ENCODE results near the gene POLDIP3. TPM values are rescaled to one million over a fixed set of nuclear protein-coding genes. Genes with fewer than 3 reads are reported as not detected.
A peak's percentile ranks its signal among the peaks of the same experiment; 100 is the strongest.
"Not testable (repeated sequence)": the region's sequence is repeated elsewhere in the genome, so short reads cannot be mapped to it uniquely, and the experiment has no call there.

The POLDIP3 gene
- total RNA-seq, 1 donor from 2014 or later = 35.2 TPM

DNA sequence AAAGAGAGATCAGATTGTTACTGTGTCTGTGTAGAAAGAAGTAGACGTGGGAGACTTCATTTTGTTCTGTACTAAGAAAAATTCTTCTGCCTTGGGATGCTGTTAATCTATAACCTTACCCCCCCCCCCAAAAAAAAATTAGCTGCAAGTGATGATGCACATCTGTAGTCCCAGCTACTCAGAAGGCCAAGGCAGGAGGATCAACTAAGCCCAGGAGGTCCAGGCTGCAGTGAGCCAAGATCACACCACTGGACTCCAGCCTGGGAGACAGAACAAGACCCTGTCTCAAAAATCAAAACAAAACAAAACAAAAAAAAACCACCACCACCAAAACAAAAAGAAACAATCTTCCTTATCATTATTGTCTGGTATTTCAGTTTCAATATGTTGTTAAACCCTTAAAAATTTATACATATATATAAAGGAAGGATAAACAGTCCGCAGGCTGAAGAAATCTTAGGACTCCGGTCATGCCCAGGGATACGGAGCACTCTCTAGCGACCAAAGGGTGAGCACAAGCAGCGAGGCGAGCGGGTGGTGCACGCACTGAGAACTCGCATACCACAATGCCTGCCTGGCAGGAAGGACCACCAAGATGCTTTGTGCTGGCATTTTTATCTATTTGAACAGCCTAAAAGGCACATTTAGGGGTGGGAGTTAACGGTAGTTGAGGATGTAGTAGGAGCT is 6.4 kb downstream of the POLDIP3 start:
- no peak for DNase-seq
- Histone ChIP-seq H3K36me3 (no peaks in the 10 kb centered on the region), H3K4me1 (peaks cover 86% of the 10 kb centered on the region), H3K9me3 (replicated peaks) (no peaks in the 10 kb centered on the region), H3K27me3 (ENCODE audit: low read depth) (no peaks in the 10 kb centered on the region), H3K27ac (replicated peaks) (peak overlapping the region; percentile 57), H3K4me3 (peak overlapping the region; percentile 14)
- TF ChIP-seq, protein P1, sequence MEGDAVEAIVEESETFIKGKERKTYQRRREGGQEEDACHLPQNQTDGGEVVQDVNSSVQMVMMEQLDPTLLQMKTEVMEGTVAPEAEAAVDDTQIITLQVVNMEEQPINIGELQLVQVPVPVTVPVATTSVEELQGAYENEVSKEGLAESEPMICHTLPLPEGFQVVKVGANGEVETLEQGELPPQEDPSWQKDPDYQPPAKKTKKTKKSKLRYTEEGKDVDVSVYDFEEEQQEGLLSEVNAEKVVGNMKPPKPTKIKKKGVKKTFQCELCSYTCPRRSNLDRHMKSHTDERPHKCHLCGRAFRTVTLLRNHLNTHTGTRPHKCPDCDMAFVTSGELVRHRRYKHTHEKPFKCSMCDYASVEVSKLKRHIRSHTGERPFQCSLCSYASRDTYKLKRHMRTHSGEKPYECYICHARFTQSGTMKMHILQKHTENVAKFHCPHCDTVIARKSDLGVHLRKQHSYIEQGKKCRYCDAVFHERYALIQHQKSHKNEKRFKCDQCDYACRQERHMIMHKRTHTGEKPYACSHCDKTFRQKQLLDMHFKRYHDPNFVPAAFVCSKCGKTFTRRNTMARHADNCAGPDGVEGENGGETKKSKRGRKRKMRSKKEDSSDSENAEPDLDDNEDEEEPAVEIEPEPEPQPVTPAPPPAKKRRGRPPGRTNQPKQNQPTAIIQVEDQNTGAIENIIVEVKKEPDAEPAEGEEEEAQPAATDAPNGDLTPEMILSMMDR (IDR thresholded peaks at IDR 0.05; ENCODE audit: borderline replicate concordance) = no peak
- intact Hi-C loops (cut with micrococcal nuclease) = no loop called here

DNA sequence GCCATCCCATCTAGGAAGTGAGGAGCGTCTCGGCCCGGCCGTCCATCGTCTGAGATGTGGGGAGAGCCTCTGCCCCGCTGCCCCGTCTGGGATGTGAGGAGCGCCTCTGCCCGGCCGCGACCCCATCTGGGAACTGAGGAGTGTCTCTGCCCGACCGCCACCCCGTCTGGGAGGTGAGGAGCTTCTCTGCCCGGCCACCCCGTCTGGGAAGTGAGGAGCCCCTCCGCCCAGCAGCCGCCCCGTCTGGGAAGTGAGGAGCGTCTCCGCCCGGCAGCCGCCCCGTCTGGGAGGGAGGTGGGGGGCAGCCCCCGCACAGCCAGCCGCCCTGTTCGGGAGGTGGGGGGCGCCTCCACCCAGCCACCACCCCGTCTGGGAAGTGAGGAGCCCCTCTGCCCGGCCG is 7.0 kb downstream of the POLDIP3 start:
- intact Hi-C loops (cut with micrococcal nuclease); H3K9me3 ChIP-seq (replicated peaks); DNase-seq; H3K27ac ChIP-seq (replicated peaks); H3K4me3 ChIP-seq; H3K36me3 ChIP-seq; H3K27me3 ChIP-seq (ENCODE audit: low read depth): not testable (repeated sequence)
- H3K4me1 ChIP-seq = peaks cover 80% of the 10 kb centered on the region

DNA sequence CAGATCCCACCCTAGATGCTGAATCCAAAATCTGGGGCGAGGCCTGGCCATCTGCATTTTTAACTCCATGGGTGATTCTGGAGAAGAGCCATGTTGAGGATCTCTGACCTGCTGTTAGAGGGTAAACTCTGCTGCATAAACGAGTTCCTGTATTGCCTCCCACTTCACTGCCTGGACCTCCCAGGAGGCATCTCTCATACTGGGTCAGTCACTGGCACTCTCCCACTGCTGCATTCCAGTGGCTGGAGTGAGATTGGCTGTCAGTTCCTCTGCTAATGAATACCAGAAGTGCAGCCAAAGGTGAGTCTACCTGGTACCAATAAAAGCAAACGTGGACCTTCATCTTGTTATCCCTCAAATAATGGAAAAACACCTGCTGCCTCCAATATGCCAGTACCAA is 10.3 kb downstream of the POLDIP3 start:
- peaks cover 34% of the 10 kb centered on the region for H3K36me3 ChIP-seq
- no peaks in the 10 kb centered on the region for H3K9me3 ChIP-seq (replicated peaks)
- intact Hi-C loops (cut with micrococcal nuclease) = no loop called here
- no peak overlapping the region for H3K4me3 ChIP-seq
- no peaks in the 10 kb centered on the region for H3K27me3 ChIP-seq (ENCODE audit: low read depth)
- TF ChIP-seq, protein P1 (IDR thresholded peaks at IDR 0.05; ENCODE audit: borderline replicate concordance) = no peak
- H3K4me1 ChIP-seq = peaks cover 47% of the 10 kb centered on the region
- peak overlapping the region; percentile 33 for H3K27ac ChIP-seq (replicated peaks)
- DNase-seq = no peak

DNA sequence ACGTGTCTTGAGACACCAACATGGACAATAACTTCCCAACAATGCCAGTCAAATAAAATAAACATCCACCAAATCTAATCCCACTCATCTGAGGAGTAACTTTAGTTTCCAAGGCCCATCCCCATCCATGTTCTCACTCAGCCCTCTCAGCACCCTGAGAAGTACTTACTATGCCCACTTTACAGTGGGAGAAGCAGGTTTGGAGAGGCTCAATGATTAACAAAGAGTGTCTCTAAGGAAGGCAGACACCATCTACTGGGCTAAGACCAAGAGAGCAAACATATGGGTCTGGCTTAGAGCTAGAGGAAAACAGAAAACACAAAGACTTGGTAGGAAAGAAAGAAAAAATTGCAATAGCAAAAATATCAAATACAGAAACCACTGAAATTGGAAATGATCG is 11.3 kb downstream of the POLDIP3 start:
- no peak for DNase-seq
- Histone ChIP-seq H3K9me3 (replicated peaks) (no peaks in the 10 kb centered on the region), H3K27me3 (ENCODE audit: low read depth) (no peaks in the 10 kb centered on the region), H3K27ac (replicated peaks) (no peak overlapping the region), H3K4me3 (no peak overlapping the region), H3K4me1 (peaks cover 37% of the 10 kb centered on the region), H3K36me3 (peaks cover 44% of the 10 kb centered on the region)
- TF ChIP-seq, protein P1 (IDR thresholded peaks at IDR 0.05; ENCODE audit: borderline replicate concordance) = no peak
- intact Hi-C loops (cut with micrococcal nuclease) = no loop called here

DNA sequence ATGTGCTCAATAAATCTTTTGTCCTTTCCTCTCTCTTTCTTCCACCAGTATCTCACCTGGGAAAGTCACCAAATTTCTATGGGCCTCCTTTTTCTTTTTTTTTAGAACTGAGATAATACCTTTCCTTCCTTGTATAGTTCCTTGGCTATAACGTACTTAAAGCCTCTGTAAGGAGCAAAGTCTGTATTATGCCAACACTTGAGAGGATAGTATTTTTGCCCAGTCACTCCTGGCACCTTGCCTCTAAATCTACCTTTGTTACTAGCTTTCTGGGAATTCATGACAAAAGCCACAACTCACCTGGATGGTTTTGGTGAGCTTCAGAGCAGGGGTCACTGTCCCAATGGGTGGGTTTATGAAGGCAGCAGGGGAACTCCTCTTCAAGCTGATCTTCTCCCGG is 12.2 kb downstream of the POLDIP3 start:
- Histone ChIP-seq H3K27ac (replicated peaks) (no peak overlapping the region), H3K36me3 (peaks cover 54% of the 10 kb centered on the region), H3K4me1 (peaks cover 39% of the 10 kb centered on the region), H3K9me3 (replicated peaks) (no peaks in the 10 kb centered on the region), H3K27me3 (ENCODE audit: low read depth) (no peaks in the 10 kb centered on the region), H3K4me3 (no peak overlapping the region)
- TF ChIP-seq, protein P1 (IDR thresholded peaks at IDR 0.05; ENCODE audit: borderline replicate concordance) = no peak
- DNase-seq = no peak
- intact Hi-C loops (cut with micrococcal nuclease) = no loop called here

DNA sequence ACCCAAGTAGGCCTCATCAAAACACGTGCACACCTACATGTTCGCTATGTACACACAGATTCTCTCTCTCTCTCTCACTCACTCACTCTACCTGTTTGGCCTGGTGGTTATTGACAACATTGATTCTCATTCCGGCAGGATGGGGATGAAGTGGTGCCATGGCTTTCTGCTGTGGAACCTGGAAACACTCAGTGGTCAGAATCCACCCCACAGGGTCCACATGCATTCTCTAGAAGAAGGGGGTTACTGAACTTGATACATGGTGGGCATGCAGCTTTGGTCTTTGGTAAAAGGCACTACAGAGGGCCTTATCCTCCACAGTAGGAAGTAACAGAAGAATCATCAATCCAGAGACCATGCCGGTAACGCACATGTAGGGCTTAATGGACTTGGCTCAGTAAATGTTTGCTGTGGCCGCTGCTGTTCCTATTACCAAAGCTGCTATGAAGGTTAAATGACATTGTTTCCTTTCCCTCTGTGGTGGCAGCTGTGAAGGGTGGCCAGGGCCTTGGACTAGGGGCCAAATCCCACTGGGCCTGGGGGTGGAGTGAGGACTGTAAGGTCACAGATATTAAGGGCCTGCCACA is 12.7 kb downstream of the POLDIP3 start:
- H3K36me3 ChIP-seq = peaks cover 59% of the 10 kb centered on the region
- H3K4me1 ChIP-seq = peaks cover 44% of the 10 kb centered on the region
- no peak overlapping the region for H3K27ac ChIP-seq (replicated peaks)
- no peaks in the 10 kb centered on the region for H3K9me3 ChIP-seq (replicated peaks)
- intact Hi-C loops (cut with micrococcal nuclease) = no loop called here
- H3K27me3 ChIP-seq (ENCODE audit: low read depth) = no peaks in the 10 kb centered on the region
- DNase-seq = no peak
- no peak overlapping the region for H3K4me3 ChIP-seq
- TF ChIP-seq, protein P1 (IDR thresholded peaks at IDR 0.05; ENCODE audit: borderline replicate concordance) = no peak

All from left ventricle myocardium inferior (tissue), 1 donor.